Endothelial cell (in vitro differentiated cells): Measurements from ENCODE around the gene AQP5. TPM values are rescaled to one million over a fixed set of nuclear protein-coding genes. Genes with fewer than 3 reads are reported as not detected.

ENCODE experiments used
- DNase-seq: peaks from one replicate; pipeline ENCODE4 v3.0.0; 2021; ENCODE audit warnings: low spot score
- H3K27ac Mint-ChIP-seq: one replicate; pipeline ENCODE4 v1.8.0; 2021; ENCODE audit warnings: mixed read lengths, inconsistent platforms; ENCODE audit not compliant: unreplicated experiment
- H3K27me3 Mint-ChIP-seq: one replicate; pipeline ENCODE4 v1.8.0; 2021; ENCODE audit warnings: mild to moderate bottlenecking, moderate library complexity, mixed read lengths, inconsistent platforms; ENCODE audit not compliant: unreplicated experiment
- H3K36me3 Mint-ChIP-seq: one replicate; pipeline ENCODE4 v1.8.0; 2021; ENCODE audit warnings: mild to moderate bottlenecking, low read depth, mixed read lengths, inconsistent platforms; ENCODE audit not compliant: unreplicated experiment
- H3K4me1 Mint-ChIP-seq: one replicate; pipeline ENCODE4 v1.8.0; 2021; ENCODE audit warnings: mild to moderate bottlenecking, mixed read lengths, inconsistent platforms; ENCODE audit not compliant: unreplicated experiment
- H3K4me3 Mint-ChIP-seq: one replicate; pipeline ENCODE4 v1.8.0; 2021; ENCODE audit warnings: mild to moderate bottlenecking, mixed read lengths, inconsistent platforms; ENCODE audit not compliant: unreplicated experiment
- H3K9me3 Mint-ChIP-seq: one replicate; pipeline ENCODE4 v1.8.0; 2021; ENCODE audit warnings: mixed read lengths, inconsistent platforms; ENCODE audit not compliant: unreplicated experiment
- total RNA-seq: library from RNA; stranded (reverse); fragmentation: NEBNext Ultra II Directional; extraction: Animal tissue kit (Norgen Biotek cat#: 25700); gene quantifications from one replicate; pipeline ENCODE4 v1.2.1, GENCODE V29; 2021; ENCODE audit not compliant: unreplicated experiment
- TF ChIP-seq, protein P1 (sequence below): fragments of 200-600 bp; sonication (generic); IDR thresholded peaks from one replicate; pipeline ENCODE4 v1.5.0; 2021; ENCODE audit warnings: antibody characterized with exemption; ENCODE audit not compliant: unreplicated experiment

AQP5 gene
- total RNA-seq, 1 donor from 2014 or later: 0.26 TPM

DNA sequence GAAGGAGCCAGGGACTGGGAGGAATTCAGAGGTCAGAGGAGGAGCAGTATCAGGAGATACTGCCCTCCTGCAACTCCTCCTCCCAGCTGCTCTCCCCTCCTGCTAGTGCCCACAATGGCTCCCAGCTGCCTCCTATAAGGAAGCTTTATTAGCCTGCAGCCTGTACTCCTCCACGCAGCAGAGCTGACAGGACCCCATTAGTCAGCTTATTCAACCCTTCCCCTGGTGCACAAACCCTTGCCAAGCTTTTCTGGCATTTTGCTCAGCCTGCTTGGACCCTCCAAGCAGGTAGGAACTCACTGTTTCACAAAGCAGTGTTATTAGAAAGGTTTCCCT lies 18.1 kb upstream of the AQP5 start:
- Mint-ChIP-seq H3K27me3 (peaks cover 2% of the 10 kb centered on the region), H3K4me3 (no peak overlapping the region), H3K9me3 (no peaks in the 10 kb centered on the region), H3K4me1 (peaks cover 14% of the 10 kb centered on the region), H3K27ac (no peak overlapping the region), H3K36me3 (no peaks in the 10 kb centered on the region)
- TF ChIP-seq, protein P1, sequence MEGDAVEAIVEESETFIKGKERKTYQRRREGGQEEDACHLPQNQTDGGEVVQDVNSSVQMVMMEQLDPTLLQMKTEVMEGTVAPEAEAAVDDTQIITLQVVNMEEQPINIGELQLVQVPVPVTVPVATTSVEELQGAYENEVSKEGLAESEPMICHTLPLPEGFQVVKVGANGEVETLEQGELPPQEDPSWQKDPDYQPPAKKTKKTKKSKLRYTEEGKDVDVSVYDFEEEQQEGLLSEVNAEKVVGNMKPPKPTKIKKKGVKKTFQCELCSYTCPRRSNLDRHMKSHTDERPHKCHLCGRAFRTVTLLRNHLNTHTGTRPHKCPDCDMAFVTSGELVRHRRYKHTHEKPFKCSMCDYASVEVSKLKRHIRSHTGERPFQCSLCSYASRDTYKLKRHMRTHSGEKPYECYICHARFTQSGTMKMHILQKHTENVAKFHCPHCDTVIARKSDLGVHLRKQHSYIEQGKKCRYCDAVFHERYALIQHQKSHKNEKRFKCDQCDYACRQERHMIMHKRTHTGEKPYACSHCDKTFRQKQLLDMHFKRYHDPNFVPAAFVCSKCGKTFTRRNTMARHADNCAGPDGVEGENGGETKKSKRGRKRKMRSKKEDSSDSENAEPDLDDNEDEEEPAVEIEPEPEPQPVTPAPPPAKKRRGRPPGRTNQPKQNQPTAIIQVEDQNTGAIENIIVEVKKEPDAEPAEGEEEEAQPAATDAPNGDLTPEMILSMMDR: no peak
- DNase-seq: no peak

DNA sequence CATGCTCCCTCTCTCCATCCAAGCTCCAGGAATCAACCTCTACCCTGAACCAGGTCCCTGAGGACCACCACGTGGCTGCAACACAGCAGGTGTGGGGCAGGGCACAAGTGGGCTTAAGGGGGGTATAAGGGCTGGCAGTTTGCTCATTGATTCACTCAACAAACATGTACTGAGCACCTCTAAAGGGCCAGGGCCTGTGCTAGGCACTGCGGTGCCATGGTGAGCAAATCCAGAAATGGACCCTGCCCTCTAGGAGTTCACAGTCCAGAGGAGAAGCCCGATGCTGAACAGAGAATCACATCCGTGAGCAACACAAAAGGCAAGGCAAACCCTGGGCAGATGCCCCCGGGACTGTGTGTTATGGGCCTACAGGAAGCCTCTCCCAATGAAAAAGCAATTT lies 17.6 kb upstream of the AQP5 start:
- H3K27me3 Mint-ChIP-seq: peaks cover 2% of the 10 kb centered on the region
- H3K9me3 Mint-ChIP-seq: no peaks in the 10 kb centered on the region
- TF ChIP-seq, protein P1: no peak
- no peak for DNase-seq
- no peaks in the 10 kb centered on the region for H3K36me3 Mint-ChIP-seq
- H3K27ac Mint-ChIP-seq: no peak overlapping the region
- peaks cover 14% of the 10 kb centered on the region for H3K4me1 Mint-ChIP-seq
- H3K4me3 Mint-ChIP-seq: no peak overlapping the region

DNA sequence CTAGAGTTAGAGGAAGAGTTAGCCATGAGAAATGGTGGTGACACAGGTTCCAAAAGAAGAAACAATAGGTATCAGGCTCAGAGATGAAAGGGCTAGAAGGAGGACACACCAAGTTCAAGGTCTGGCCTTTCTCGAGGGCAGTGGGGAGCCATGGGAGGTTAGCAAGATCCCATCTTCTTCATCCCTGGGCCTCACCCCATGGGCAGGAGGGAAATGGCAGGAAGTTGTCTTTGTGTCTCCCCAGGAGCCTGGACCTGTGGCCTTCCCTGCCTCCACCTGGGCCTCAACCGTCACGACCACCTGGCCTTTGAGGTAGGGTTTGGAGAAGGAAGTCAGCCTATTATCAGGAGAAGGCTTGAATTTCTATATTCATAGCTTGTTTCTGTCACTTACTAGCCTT lies 17.0 kb upstream of the AQP5 start:
- H3K4me3 Mint-ChIP-seq: no peak overlapping the region
- H3K27ac Mint-ChIP-seq: no peak overlapping the region
- no peak for DNase-seq
- no peaks in the 10 kb centered on the region for H3K36me3 Mint-ChIP-seq
- peaks cover 14% of the 10 kb centered on the region for H3K4me1 Mint-ChIP-seq
- TF ChIP-seq, protein P1: no peak
- H3K27me3 Mint-ChIP-seq: peaks cover 2% of the 10 kb centered on the region
- H3K9me3 Mint-ChIP-seq: no peaks in the 10 kb centered on the region

DNA sequence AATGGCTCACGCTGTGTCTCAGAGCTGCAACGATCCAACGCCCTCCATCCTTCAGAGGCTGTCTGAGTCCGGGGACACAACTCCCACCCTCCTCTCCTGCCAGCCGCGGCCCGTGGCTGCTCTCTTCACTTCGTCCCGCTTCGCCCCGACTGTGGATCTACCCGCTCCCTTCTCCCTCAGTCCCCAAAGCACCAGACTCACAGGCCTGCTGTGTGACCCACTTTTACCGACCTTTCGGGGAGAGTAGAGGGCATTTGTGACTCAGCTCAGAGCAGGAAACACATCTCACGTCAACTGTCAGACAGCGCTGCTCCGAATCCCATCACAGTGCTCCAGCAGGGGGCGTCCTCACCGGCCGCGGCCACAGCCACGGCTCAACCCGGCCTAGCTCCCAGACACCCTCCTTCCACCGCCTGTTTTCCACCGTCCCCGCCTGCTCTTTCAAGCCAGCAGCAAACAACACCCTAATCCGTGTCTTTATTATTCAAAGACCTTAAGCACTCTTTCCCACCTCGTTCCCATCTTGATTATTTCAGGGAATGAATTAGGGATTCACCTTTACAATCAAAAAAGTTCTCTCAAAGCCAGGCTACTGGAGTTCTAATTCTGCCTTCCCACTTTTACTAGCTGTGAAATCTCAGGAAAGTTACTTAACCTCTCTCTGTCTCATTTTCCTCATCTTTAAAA lies 16.1 kb upstream of the AQP5 start:
- peaks cover 14% of the 10 kb centered on the region for H3K4me1 Mint-ChIP-seq

DNA sequence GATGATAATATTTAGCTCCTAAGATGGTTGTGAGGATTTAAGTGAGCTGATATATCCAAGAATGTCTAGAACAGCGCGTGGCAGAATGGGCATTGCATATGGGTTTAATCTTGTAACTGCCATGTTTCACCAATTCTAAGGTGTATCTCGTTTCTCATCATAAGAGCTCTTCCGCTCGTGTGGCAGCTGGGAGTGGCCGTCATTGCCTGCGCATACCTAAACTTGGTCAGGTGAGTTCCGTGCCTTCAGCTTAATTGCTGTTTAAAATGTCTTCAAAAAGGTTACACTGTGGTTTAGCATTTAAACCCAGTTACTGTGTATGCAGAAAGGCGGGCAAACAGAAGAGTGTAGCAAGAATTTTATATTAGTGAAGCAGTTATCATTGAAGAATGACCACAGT lies 15.6 kb upstream of the AQP5 start:
- Mint-ChIP-seq H3K4me3 (no peak overlapping the region), H3K4me1 (peaks cover 16% of the 10 kb centered on the region), H3K27ac (no peak overlapping the region), H3K27me3 (peaks cover 2% of the 10 kb centered on the region), H3K36me3 (no peaks in the 10 kb centered on the region), H3K9me3 (no peaks in the 10 kb centered on the region)
- no peak for DNase-seq
- TF ChIP-seq, protein P1: no peak

More for the DNA sequence above, 16.1 kb upstream of the AQP5 start:
- Mint-ChIP-seq H3K27ac (peak overlapping the region; percentile 62), H3K4me3 (peak overlapping the region; percentile 73), H3K36me3 (no peaks in the 10 kb centered on the region), H3K27me3 (peaks cover under 1% of the 10 kb centered on the region), H3K9me3 (no peaks in the 10 kb centered on the region)
- TF ChIP-seq, protein P1: peak; percentile 86
- peak; percentile 88 for DNase-seq
